ENCODE data around the gene CTNNA3.
"Not testable (repeated sequence)": the region's sequence is repeated elsewhere in the genome, so short reads cannot be mapped to it uniquely, and the experiment has no call there.

Gene CTNNA3

DNA sequence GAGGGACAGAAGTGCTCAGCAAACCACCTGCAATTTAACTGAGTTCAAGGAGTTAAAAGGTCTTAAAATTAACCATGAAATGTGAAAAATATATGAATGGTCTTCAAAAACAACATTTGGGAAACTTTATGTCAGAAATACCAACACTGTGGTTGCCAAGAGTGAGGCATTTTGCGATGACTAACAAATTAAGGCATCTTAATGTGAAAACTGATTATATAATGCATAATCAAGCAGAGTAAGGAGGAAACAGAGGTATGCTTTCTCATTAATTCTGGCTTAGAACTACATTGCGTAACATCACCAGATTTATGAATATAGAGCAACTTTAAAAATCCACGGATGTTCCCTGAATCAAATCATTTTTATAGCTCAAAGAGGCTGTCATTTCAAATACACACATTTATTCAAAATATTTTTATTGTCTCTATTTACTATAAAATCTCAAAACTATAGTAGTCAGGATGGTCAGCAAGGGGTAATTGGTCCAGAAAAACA lies 434.6 kb downstream of the CTNNA3 start:
- in situ Hi-C loops (cut with MboI; ENCODE audit: low sequenced_read_pairs), result no loop called here

DNA sequence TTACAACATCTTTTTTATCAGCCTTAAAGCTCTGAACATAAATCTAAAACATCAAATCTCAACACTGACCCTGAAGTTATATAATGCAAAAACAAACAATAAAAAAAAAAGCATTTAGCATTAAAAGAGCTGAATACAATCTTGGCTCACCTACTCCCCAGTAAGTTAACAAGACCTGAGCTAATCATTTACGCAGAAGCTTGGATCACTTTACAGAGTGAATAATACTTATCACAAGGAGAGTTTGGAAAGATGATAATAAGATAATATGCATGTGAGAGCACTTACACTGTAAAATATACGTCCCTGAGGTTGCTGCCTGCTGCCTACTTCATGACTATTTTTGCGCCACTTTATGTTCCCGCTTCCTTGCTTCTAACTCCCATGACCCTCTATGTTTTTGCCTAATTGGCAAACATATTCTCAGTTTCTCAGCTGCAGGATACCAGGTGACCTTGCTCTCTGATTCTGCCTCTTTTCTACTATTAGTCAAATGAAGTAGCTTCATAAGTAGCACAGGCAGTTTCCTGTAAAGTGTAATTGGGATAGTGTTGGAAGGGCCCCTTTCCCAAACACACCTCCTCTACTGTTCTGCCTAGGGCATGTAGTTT lies 436.6 kb downstream of the CTNNA3 start:
- in situ Hi-C loops (cut with MboI; ENCODE audit: low sequenced_read_pairs), result no loop called here

DNA sequence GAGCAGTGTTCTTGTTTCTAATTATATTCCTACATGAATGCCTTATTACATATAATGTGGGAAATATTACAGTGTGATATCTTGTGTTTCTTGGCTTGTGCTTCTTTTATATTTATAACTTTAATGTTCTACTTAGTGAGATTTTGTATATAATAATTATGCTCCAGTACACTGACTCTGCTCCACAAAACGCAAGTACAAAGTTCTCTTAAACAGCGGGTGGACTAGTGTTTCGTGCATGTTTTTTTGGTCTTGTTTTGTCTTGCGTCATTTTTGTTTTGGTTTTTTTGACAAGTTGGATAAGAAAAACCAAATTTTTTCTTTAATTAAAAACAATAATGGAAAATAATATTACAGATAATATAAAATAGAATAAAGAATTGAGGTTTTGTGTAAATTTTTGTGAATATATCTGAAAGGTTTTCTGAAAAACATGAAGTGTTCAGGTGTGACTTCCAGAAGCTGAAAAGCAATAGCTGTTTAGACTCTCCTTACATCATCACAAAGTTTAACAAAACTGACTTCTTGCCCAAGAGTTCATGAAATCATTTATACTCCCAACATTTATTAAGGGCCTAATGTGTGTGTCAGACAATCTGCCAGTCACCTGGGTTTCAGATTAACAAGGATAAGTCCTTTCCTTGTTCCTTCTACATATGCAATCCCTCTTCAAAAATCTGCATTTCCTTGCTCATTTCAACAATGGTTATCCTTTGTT lies 438.4 kb downstream of the CTNNA3 start:
- in situ Hi-C loops (cut with MboI; ENCODE audit: low sequenced_read_pairs), result no loop called here

DNA sequence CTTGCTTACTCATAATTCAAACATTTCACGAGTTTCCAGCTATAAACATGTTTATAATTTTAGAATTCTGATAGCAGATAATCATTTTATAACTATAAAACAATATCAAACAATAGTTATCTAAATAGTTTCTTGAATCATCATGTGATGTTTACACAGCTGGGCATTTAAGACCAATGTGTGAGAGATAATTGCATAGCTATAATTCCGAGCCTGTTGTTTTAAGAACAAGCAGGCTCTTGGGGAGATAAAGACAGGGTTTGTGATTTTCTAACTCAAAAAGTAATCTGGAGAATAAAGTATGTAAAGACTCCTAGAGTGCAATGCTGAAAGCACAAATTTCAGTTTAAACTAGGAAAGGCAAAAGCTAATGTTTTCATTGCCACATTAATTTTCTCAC lies 439.0 kb downstream of the CTNNA3 start:
- in situ Hi-C loops (cut with MboI; ENCODE audit: low sequenced_read_pairs), result no loop called here

DNA sequence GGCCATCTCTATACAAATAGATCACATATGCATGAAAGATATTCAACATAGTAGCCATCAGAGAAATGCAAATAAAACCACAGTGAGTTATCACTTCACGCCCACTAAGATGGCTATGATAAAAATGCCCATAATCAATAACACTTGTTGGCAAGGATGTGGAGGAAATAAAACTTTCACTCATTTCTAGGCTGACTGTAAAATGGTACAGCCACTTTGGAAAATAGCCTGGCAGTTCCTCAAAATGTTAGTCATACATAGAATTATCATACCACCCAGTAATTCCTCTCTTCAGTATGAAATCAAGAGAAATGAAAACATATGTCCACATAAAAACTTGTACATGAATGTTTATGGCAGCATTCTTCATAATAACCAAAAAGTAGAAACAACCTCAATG lies 445.3 kb downstream of the CTNNA3 start:
- in situ Hi-C loops (cut with MboI; ENCODE audit: low sequenced_read_pairs), result no loop called here

DNA sequence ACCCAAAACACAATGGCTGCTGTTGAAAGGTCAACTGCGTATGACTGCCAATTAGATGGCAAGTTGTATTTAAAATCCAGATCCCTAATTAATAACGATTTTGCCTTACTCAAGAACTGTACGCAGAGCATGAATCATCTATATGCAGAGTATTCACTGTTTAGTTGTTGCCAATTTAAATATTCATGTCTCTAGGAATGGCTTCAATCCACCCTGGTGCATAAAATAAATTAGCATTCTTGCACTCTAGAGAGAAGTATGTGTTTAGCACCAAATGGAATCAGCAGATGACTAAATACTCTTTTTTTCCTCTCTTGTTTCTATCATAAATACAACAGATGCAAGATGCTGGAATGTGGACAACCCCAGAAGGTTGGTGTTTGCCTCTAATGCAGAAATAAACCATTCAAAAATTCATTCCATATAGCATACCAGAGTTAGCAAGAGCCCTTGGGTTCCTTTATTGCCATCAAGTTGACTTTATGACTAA lies 449.9 kb downstream of the CTNNA3 start:
- in situ Hi-C loops (cut with MboI; ENCODE audit: low sequenced_read_pairs), result no loop called here

DNA sequence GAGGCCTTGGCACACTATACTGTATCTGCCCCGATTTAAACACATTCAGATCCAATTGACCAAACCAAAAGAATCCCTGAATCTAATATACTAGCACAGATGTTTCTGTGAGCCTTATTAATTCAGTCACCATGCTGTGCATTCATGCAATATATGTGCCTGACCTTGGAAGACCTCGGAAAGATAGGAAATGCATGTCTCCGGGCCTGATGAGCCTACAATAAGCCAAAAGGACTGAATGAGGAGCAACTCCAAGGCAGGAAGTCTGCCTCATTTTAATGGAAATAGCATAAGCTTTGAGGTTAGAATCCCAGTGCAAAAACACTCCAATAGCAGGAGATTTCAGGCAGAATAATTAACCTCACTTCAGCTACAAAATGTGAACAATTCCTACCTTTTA lies 453.5 kb downstream of the CTNNA3 start:
- in situ Hi-C loops (cut with MboI; ENCODE audit: low sequenced_read_pairs), result no loop called here

DNA sequence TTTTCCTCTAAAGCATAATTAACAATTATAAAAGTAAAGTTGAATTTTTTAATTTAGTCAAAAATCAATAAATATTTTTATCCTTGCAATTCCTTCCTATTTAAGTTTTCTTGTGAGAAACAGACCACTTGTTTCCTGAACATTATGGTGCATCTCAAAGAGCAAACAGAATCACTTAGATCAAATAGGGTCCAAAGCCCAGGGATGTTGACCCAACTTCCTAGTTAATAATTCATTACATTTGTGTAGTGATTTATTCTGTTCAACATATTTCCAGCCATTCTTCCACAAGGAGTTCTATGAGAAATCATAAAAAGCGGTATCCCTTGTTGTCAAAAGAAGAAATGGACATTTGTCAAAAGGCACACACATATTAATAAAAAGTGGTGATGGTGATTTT lies 454.5 kb downstream of the CTNNA3 start:
- in situ Hi-C loops (cut with MboI; ENCODE audit: low sequenced_read_pairs), result no loop called here

- in situ Hi-C loops (cut with MboI; ENCODE audit: low sequenced_read_pairs), result no loop called here
These were observed 456.0 kb downstream of the CTNNA3 start for GRCh38 chr10:67239864-67240497.

DNA sequence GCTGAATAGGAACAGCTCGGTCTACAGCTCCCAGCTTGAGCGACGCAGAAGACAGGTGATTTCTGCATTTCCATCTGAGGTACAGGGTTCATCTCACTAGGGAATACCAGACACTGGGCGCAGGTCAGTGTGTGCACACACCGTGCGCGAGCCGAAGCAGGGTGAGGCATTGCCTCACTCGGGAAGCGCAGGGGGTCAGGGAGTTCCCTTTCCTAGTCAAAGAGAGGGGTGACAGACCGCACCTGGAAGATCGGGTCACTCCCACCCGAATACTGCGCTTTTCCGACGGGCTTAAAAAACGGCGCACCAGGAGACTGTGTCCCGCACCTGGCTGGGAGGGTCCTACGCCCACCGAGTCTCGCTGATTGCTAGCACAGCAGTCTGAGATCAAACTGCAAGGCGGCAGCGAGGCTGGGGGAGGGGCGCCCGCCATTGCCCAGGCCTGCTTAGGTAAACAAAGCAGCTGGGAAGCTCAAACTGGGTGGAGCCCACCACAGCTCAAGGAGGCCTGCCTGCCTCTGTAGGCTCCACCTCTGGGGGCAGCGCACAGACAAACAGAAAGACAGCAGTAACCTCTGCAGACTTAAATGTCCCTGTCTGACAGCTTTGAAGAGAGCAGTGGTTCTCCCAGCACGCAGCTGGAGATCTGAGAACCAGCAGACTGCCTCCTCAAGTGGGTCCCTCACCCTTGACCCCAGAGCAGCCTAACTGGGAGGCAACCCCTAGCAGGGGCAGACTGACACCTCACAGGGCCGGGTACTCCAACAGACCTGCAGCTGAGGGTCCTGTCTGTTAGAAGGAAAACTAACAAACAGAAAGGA lies 465.1 kb downstream of the CTNNA3 start:
- in situ Hi-C loops (cut with MboI; ENCODE audit: low sequenced_read_pairs), result not testable (repeated sequence)

- in situ Hi-C loops (cut with MboI; ENCODE audit: low sequenced_read_pairs), result no loop called here
These were observed 470.8 kb downstream of the CTNNA3 start for GRCh38 chr10:67225226-67225625.

DNA sequence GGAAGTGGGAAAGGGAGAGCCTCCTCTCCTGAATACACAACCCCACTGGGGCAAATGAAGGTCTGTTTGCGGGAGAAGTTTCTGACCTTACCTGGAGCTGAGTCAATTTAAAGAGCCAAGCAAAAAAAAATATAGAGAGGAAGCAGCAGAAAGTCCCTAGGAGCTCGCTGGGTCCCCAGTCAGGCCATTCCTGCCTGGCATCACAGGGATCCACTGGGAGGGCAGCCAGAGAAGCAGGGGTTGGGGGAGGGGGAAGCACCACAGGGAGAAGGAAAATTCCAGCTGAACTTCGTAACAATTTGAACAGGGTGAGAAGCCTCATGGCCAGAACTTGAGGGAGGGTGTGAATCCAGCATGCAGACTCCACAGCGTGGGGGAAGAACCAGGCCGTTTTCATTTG lies 471.4 kb downstream of the CTNNA3 start:
- in situ Hi-C loops (cut with MboI; ENCODE audit: low sequenced_read_pairs), result no loop called here

GRCh38 chr10:67222934-67223333 lies 473.1 kb downstream of the CTNNA3 start:
- in situ Hi-C loops (cut with MboI; ENCODE audit: low sequenced_read_pairs), result no loop called here

DNA sequence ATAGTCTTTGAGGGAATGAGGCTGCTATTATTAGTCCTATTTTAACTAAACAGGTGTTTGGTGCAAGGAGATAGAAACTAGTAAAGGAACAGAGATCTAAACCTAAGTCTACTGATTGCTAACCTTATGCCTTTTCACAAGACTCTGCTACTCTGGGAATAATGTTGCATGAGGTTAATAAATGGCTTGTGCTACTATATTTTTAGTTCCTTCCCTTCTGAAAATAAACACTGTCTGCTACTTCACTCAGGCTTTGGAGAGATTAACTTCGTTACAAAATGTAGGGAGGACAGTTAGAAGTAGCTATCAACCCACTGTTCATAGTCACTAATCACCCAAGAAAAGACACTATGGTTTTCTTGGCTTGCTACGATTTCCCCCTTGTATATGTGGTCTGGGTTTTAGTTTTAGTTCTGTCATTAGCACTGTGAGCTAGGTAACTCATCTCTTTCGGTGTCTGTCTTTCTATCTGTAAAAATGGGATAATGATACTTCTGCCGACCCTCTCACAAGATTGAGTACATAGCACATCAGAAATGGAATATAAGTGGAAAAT lies 474.0 kb downstream of the CTNNA3 start:
- in situ Hi-C loops (cut with MboI; ENCODE audit: low sequenced_read_pairs), result no loop called here

- in situ Hi-C loops (cut with MboI; ENCODE audit: low sequenced_read_pairs), result no loop called here
These were observed 484.3 kb downstream of the CTNNA3 start for GRCh38 chr10:67211680-67212079.

DNA sequence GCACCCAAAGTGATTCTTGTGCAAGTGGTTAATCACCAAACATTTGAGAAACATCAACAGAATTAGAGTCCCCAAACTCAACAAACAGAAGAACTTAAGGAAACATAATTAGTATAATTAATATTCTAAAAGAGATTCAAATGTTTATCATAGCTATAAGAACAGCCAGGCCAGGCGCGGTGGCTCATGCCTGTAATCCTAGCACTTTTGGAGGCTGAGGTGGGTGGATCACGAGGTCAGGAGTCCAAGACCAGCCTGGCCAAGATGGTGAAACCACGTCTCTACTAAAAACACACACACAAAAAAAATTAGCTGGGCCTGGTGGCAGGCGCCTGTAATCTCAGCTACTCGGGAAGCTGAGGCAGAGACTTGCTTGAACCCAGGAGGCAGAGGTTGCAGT lies 488.1 kb downstream of the CTNNA3 start:
- in situ Hi-C loops (cut with MboI; ENCODE audit: low sequenced_read_pairs), result not testable (repeated sequence)

DNA sequence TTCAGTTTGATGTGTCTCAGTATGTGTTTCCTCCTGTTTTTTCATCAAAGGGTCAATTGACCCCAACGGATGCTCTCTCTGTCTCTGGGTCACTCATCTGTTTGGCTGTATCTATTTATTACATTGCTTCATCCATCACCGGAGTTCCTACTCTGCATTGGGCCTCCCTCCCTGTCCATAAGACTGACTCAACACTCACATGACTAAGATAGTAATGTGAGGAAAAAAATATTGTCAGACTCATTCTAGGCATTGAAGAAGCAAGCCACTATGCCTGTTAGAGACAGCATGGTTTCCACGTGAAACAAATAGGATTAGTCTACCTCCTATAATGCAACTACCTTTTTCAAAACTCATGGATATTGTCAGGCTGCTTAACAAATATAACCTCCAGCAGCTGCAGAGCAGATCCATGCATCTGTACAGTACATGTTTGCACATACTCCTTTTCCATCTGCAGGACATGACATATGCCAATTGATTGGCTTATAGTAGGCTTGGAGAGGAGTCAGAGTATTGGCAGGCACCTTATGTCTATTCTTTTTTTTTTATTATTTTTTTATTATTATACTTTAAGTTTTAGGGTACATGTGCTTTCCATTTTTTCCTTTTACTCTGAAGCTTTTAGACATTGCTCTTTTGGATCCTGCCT lies 495.0 kb downstream of the CTNNA3 start:
- in situ Hi-C loops (cut with MboI; ENCODE audit: low sequenced_read_pairs), result no loop called here

DNA sequence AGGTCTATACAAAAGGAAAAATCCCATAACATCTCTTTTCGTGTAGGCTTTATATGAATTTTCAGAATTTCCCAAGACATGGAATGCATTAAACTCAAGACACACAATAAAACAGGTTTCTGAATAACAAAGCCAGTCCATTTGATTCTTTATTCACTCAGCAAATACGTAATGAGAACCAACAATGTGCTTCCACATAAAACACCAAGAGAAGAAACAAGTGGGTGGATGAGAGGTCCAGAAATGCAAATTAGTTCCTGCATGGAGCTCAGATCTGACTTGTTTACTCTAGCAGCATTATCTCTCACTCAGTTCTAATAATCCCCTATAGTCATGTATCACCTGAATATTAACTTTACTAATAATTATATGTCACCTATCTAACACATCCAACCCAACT lies 520.6 kb downstream of the CTNNA3 start:
- in situ Hi-C loops (cut with MboI; ENCODE audit: low sequenced_read_pairs), result no loop called here

GRCh38 chr10:67173787-67174186 lies 522.2 kb downstream of the CTNNA3 start:
- in situ Hi-C loops (cut with MboI; ENCODE audit: low sequenced_read_pairs), result no loop called here

DNA sequence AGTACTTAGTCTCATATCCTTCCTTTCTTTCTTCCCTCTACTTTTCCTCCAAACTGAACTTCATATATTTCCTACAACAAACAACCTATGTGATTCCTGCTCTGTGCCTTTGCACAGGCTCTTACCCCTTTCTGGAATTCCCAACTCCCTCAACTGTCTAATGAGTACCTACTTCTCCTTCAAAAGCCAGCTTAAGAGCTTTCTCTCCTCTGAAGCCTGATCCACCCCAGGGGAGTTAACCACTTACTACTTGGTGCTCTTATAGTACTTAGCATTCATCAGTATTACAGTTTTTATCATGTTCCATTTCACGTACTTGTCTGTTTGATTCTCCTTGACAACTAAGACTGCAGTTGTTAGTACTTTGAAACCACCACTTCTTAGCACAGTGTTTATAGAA lies 524.0 kb downstream of the CTNNA3 start:
- in situ Hi-C loops (cut with MboI; ENCODE audit: low sequenced_read_pairs), result no loop called here
